A549 treated with AZD9567 at 1 μM for 4 hours (cell line): ENCODE results near the gene DOK4. TPM values are rescaled to one million over a fixed set of nuclear protein-coding genes. Genes with fewer than 3 reads are reported as not detected.

Source experiments
- total RNA-seq: library from RNA; stranded (reverse); fragments of 200-300 nt; extraction: Qiagen RNA extraction; gene quantifications from 5 replicates; pipeline ENCODE4 v1.2.3, GENCODE V29; 2022; ENCODE audit not compliant: insufficient read depth

Gene DOK4
- total RNA-seq = 22.9 to 33.3 TPM (median 32.2 TPM) in 5 replicates

DNA sequence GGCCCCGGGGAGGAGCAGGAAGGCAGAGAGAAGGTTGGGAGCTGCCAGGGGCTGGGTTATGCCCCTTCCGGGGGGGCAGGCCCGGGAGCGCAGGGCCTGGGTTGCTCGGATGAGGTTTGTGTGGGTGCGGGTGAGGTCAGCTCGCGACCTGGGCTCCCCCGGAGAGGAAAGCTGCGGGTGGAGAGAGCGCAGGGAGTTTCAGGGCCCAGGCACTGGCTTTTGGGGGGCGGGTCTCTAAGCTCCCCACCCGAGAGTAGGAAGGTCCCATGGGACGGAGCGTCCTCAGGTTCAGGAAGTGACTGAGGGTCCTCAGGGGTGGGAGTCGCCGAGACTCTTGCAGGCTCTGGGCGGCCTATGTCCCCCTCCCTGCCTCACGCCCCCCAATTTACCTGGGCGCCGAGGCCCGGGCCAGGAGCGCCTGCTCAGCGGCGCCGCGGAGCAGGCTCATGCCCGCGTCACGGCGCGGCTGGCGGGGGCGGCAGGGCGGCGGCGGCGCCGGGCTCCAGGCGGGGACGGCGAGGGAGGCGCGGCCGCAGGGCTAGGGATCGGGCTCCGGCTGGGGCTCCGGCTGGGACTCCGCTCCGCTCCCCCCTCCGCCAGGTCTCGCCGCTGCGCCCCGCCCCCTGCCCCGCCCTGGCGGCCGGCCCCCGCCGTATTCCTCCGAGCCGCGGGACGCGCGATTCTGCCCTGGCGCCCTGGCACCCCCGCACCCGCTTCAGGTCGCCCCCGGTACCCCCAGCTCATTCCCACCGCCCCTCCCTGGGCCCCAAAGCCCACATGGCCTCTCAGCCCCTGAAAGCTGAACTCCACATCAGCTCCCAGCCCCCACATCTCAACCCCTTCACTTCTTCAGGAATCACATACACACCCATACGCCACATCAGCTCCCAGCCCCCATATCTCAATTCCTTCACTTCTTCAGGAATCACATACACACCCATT lies at the start of gene DOK4:
Gene DOK4, minus strand, starts transcription at position 578 of the 942 bp plus-strand sequence. CDS start 6,986 bp downstream, outside the sequence.

DNA sequence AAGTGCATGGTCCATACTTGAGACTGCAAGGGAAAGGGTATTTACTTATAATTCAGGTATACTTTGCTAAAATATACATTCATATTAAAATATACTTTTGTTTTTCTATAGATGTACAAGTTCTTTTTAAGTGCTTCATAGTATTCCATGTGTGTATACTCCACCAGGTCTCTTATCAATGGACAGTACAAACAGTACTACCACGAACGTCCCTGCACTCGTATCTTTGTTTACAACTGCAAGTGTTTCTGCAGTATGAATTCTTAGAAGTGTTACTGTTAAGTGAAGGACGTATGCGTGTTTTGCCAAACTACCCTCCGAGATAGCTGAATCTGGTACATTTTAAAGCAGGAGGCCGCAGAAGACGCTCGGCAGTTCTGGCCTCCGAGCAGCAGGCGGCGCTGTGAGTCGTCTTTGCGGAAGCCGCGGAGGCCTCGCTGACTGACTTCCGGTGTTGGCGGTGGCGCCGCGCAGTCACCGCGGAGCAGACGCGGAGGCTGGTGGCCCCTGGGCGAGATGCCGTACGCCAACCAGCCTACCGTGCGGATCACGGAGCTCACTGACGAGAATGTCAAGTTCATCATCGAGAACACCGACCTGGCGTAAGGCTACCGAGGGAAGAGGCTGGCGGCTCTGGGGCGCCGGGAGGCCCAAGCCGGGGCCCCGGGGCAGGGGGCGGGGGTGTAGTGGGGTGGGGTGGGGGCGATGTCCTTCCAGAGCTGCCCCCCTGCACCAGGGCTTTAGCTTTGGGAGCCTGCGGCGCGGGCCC lies 23.9 kb downstream of the DOK4 start, which contains the start of gene POLR2C:
Gene POLR2C, plus strand, starts transcription at position 471 of the 769 bp plus-strand sequence. Its CDS starts 46 bp downstream, at position 517.

DNA sequence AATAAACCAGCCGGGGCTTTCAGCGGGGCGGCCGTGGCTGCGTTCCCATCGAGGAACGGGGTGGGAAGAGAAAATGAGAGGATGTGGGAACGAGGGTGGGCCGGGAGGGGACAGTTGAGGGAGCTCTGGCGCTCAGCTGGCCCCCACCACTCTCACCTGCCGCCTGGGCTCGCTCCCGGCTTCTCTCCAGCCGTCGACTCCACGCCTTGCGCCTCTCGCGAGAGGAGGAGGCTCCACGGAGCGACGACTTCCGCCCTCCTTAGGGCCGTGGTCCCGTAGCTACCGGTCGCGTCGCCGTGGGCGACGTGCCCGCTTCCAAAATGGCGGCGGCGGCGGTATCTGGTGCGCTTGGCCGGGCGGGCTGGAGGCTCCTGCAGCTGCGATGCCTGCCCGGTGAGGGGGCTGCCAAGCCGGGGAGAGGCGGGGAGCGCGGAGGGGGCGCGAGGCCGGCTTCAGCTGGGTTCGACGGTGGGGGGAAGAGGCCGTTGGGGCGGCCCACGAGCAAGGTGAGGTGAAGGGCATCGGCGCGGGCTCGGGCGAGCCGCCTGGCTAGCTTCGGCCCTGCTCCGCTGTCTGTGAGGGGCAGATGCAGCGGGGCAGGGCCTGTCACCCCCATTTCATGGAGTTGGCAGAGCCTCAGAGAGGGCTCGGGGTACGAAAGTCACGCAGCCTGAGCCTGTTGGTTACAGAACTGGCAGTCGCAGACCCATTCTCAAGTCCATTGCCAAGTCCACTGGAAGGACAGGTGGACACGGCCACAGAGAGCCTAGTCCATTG lies 38.9 kb downstream of the DOK4 start, which contains the start of the genes CIAPIN1 and COQ9:
Gene CIAPIN1, minus strand, starts transcription at position 200 of the 777 bp plus-strand sequence. CDS start 6,457 bp downstream, outside the sequence.
Gene COQ9, plus strand, starts transcription at position 294 of the 777 bp plus-strand sequence. Its CDS starts 27 bp downstream, at position 321.

Other genes starting within 250 kb of the DOK4 start
- gene ARL2BP, start 241.2 kb downstream of the DOK4 start, total RNA-seq = 71.4 to 80.8 TPM (median 77.2 TPM) in 5 replicates
- 1.2 to 2.0 TPM (median 1.5 TPM) in 5 replicates for gene PLLP, start 201.8 kb downstream of the DOK4 start, total RNA-seq
- 0.03 to 0.05 TPM (median 0.05 TPM) in 4 of 5 replicates, not detected in the other for gene CCL22, start 127.7 kb downstream of the DOK4 start, total RNA-seq
- 0.10 to 0.42 TPM (median 0.15 TPM) in 4 of 5 replicates, not detected in the other for gene CX3CL1, start 114.0 kb downstream of the DOK4 start, total RNA-seq
- not detected in 5 replicates for gene CCL17, start 81.7 kb downstream of the DOK4 start, total RNA-seq
- gene CIAPIN1, start 39.1 kb downstream of the DOK4 start, total RNA-seq = 71.9 to 141 TPM (median 75.6 TPM) in 5 replicates
- gene COQ9, start 39.0 kb downstream of the DOK4 start, total RNA-seq = 44.3 to 53.5 TPM (median 52.4 TPM) in 5 replicates
- gene POLR2C, start 23.8 kb downstream of the DOK4 start, total RNA-seq = 107 to 180 TPM (median 110 TPM) in 5 replicates
- 6.3 to 7.0 TPM (median 6.9 TPM) in 4 of 5 replicates, not detected in the other for gene CCDC102A, start 50.1 kb upstream of the DOK4 start, total RNA-seq
- 0.02 to 0.03 TPM in 2 of 5 replicates, not detected in the others for gene ADGRG5, start 56.1 kb upstream of the DOK4 start, total RNA-seq
- gene ADGRG1, start 142.1 kb upstream of the DOK4 start, total RNA-seq = 127 to 176 TPM (median 155 TPM) in 5 replicates
- 0.40 to 0.71 TPM (median 0.54 TPM) in 5 replicates for gene ADGRG3, start 181.8 kb upstream of the DOK4 start, total RNA-seq
- 0.07 to 0.12 TPM (median 0.10 TPM) in 4 of 5 replicates, not detected in the other for gene DRC7, start 208.3 kb upstream of the DOK4 start, total RNA-seq
- gene KATNB1, start 249.3 kb upstream of the DOK4 start, total RNA-seq = 15.6 to 22.6 TPM (median 21.3 TPM) in 5 replicates